BJ (cell line): ENCODE data around the gene CUL9. TPM values are rescaled to one million over a fixed set of nuclear protein-coding genes. Genes with fewer than 3 reads are reported as not detected.

Source experiments
- CTCF ChIA-PET: fragments of 350-600 bp; formaldehyde crosslinking; extraction: SDS; loops from one replicate; lab custom pipeline; 2021; ENCODE audit warnings: antibody characterized with exemption, inconsistent platforms; lab: Yijun Ruan, JAX
- POLR2A ChIA-PET: fragments of 300-600 bp; sonication (Branson Sonifier 250); formaldehyde crosslinking; extraction: SDS; loops from one replicate; lab custom pipeline; 2021; ENCODE audit warnings: antibody characterized with exemption; lab: Charles Lee
- DNase-seq: peaks from one replicate; pipeline ENCODE4 v3.0.0-alpha.2; 2011; ENCODE audit warnings: low read depth
- H3K27me3 ChIP-seq: 2 replicates; pipeline ENCODE4 v1.6.0; 2011; ENCODE audit warnings: low read length; ENCODE audit not compliant: control insufficient read depth, insufficient read depth
- H3K36me3 ChIP-seq: 2 replicates; pipeline ENCODE4 v1.5.1; 2011; ENCODE audit warnings: low read length; ENCODE audit not compliant: control insufficient read depth, insufficient read depth
- H3K4me3 ChIP-seq: 2 replicates; pipeline ENCODE4 v1.5.1; 2011; ENCODE audit warnings: low read depth, mild to moderate bottlenecking, control low read depth, low read length
- polyA plus RNA-seq: library from polyadenylated mRNA; depleted of rRNA; stranded (reverse); fragments of >200 nt; gene quantifications from 2 replicates; pipeline ENCODE4 v1.2.3, GENCODE V29; 2011
- TF ChIP-seq, protein P1 (sequence below): IDR thresholded peaks from 2 replicates; pipeline ENCODE4 v1.5.1; 2011; ENCODE audit warnings: low read depth, mild to moderate bottlenecking, control low read depth, inconsistent platforms, low read length, moderate library complexity; ENCODE audit not compliant: insufficient read depth

The CUL9 gene
- polyA plus RNA-seq, 1 experiment: 12.4 TPM

- TF ChIP-seq, protein P1, sequence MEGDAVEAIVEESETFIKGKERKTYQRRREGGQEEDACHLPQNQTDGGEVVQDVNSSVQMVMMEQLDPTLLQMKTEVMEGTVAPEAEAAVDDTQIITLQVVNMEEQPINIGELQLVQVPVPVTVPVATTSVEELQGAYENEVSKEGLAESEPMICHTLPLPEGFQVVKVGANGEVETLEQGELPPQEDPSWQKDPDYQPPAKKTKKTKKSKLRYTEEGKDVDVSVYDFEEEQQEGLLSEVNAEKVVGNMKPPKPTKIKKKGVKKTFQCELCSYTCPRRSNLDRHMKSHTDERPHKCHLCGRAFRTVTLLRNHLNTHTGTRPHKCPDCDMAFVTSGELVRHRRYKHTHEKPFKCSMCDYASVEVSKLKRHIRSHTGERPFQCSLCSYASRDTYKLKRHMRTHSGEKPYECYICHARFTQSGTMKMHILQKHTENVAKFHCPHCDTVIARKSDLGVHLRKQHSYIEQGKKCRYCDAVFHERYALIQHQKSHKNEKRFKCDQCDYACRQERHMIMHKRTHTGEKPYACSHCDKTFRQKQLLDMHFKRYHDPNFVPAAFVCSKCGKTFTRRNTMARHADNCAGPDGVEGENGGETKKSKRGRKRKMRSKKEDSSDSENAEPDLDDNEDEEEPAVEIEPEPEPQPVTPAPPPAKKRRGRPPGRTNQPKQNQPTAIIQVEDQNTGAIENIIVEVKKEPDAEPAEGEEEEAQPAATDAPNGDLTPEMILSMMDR: no peak
- H3K27me3 ChIP-seq: no peaks in the 10 kb centered on the region
- H3K4me3 ChIP-seq: no peak overlapping the region
- ChIA-PET POLR2A (no interaction called here), CTCF (interaction anchor here (0.6 kb wide), 1 partner anchor 110 kb away, joined by 3 read pairs; no protein-coding TSS in a partner anchor)
- H3K36me3 ChIP-seq: peaks cover 13% of the 10 kb centered on the region
- DNase-seq: no peak
Measured at GRCh38 chr6:43196337-43196736, 14.3 kb downstream of the CUL9 start.

DNA sequence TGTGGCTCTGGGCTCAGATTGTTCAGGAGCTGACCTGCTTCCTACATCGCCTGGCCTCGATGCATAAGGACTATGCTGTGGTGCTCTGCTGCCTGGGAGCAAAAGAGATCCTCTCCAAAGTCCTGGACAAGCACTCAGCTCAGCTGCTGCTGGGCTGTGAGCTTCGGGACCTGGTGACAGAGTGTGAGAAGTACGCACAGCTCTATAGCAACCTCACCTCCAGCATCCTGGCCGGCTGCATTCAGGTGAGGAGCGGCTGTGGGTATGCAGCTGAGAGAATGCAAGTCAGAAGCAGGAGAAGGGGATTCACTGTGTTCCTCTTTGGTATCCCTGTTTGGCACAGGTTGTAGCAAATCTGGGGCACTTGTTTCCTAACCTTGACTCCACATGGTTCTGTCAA lies 17.9 kb downstream of the CUL9 start:
- DNase-seq: no peak
- CTCF ChIA-PET: interaction anchor here (1.0 to 1.7 kb wide), 2 partner anchors 13 to 29 kb away, joined by 4 read pairs; partner anchors contain the start of gene DNPH1
- Histone ChIP-seq H3K4me3 (no peak overlapping the region), H3K36me3 (peaks cover 24% of the 10 kb centered on the region), H3K27me3 (no peaks in the 10 kb centered on the region)
- TF ChIP-seq, protein P1: no peak
- POLR2A ChIA-PET: no interaction called here

- peaks cover 23% of the 10 kb centered on the region for H3K36me3 ChIP-seq
- TF ChIP-seq, protein P1: no peak
- H3K4me3 ChIP-seq: no peak overlapping the region
- ChIA-PET CTCF (interaction anchor here (0.7 to 1.7 kb wide), 2 partner anchors 13 to 29 kb away, joined by 3 to 4 read pairs; no protein-coding TSS in a partner anchor), POLR2A (no interaction called here)
- no peaks in the 10 kb centered on the region for H3K27me3 ChIP-seq
- no peak for DNase-seq
Measured at GRCh38 chr6:43200541-43200940, 18.5 kb downstream of the CUL9 start.

- H3K27me3 ChIP-seq: no peaks in the 10 kb centered on the region
- no peak for DNase-seq
- TF ChIP-seq, protein P1: no peak
- ChIA-PET POLR2A (no interaction called here), CTCF (interaction anchor here (1.2 to 1.4 kb wide), 2 partner anchors 11 to 13 kb away, joined by 3 read pairs; no protein-coding TSS in a partner anchor)
- peaks cover 21% of the 10 kb centered on the region for H3K36me3 ChIP-seq
- H3K4me3 ChIP-seq: no peak overlapping the region
Measured at GRCh38 chr6:43202451-43202850, 20.5 kb downstream of the CUL9 start.

DNA sequence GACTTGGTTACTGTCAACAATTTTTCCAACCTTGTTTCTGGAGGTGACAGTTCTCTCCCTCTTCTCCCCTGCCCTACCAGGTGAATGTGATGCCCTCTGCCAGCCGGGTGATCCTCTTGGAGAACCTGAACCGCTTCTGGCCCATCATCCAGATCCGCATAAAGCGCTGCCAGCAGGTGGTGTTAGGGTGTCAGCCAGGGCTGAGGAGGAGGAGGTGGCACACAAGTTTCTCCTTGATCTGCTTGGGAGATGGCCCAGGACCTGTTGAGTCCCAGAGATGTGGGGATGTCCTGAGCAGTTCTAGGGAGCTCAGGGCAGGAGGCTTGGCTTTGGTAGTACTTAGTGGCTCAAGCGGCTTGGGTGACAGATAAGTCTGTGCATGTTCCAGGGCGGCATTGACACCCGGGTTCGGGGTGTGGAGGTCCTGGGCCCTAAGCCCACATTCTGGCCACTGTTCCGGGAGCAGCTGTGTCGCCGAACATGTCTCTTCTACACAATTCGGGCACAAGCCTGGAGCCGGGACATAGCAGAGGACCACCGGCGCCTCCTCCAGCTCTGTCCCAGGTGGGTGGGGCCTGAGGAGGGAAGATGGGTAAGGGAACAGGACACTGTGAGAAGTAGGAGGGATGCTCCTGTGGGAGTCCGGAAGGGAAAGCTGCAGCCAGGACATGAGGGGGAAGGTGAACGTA lies 21.2 kb downstream of the CUL9 start:
- H3K27me3 ChIP-seq: no peaks in the 10 kb centered on the region
- POLR2A ChIA-PET: no interaction called here
- peaks cover 21% of the 10 kb centered on the region for H3K36me3 ChIP-seq
- no peak overlapping the region for H3K4me3 ChIP-seq
- TF ChIP-seq, protein P1: no peak
- CTCF ChIA-PET: interaction anchor here (1.2 to 1.4 kb wide), 3 partner anchors 12 to 26 kb away, joined by 3 to 4 read pairs (median 3); partner anchors contain the start of gene DNPH1
- DNase-seq: no peak
